ENCODE results near the gene RAE1.
"Not testable (repeated sequence)": the region's sequence is repeated elsewhere in the genome, so short reads cannot be mapped to it uniquely, and the experiment has no call there.

The RAE1 gene

DNA sequence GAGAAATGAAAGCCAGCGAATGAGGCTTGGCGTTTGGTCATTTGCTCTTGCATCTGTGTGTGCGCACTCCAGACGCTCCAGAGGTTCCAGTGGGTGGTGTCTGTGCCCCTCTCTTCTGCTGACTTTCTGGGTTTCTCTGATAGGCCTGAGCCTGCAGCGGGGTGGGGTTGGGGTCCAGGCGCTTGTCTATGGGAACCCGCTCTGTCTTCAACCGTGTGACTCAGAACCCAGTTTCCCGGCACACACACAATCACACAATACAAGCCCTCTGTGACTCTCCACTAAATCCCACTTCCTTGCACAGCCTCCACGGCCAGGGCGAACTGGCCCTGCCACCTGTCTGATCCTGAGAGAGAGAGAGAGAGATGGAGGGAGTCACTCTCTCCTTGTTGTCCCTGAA lies 64.7 kb downstream of the RAE1 start:
- no peak for DNase-seq (ENCODE audit: low spot score)

- DNase-seq (ENCODE audit: low spot score) = no peak
Observed at GRCh38 chr20:57416296-57417022, 65.4 kb downstream of the RAE1 start.

- DNase-seq (ENCODE audit: low spot score) = no peak
Observed at GRCh38 chr20:57417051-57417689, 66.1 kb downstream of the RAE1 start.

DNA sequence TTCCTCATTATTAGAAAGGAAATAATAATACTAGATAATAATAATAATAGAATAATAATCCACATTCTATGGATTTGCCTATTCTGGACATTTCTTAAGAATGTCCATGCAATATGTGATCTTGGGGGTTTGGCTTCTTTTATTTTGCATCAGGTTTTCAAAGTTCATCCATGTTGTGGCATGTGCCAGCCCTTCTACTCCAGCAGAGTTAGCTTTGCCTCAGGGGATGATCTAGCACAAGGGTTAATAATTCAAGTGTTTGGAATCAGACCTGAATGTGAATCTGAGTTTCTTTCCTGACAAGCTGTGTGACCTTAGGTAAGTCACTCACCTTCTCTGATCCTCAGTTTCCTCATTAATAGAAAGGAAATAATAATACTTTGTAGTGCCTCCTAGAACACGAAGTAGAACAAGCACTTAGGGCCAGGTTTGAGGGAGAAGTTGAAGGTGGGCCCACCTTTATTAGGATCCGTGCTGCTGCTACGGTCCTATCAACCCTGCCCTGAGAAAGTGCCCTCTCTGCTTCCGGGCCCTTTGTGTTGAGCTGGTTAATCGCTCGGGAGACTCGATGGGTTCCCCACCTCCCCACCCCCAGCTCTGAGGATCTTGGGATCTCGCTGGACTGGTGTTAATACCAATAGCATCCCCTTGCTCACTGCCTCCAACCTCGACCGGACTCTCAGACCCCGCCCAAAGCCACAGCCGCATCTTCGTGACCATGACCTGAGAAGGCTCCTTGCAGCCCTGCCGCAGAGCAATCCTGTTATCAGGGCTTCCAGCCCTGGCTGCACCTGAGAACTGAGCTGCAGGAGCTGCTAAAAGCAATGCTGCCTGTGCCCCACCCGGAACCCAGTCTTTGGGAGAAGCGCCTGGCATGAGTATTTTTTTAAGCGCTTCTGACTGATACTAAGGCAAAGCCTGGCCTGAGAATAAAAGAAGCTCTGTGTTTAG lies 67.0 kb downstream of the RAE1 start:
- no peak for DNase-seq (ENCODE audit: low spot score)

DNA sequence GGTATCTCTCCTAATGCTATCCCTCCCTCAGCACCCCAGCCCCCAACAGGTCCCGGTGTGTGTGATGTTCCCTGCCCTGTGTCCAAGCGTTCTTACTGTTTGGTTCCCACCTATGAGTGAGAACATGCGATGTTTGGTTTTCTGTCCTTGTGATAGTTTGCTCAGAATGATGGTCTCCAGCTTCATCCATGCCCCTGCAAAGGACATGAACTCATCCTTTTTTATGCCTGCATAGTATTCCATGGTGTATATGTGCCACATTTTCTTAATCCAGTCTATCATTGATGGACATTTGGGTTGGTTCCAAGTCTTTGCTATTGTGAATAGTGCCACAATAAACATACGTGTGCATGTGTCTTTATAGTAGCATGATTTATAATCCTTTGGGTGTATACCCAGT lies 68.4 kb downstream of the RAE1 start:
- not testable (repeated sequence) for DNase-seq (ENCODE audit: low spot score)

DNA sequence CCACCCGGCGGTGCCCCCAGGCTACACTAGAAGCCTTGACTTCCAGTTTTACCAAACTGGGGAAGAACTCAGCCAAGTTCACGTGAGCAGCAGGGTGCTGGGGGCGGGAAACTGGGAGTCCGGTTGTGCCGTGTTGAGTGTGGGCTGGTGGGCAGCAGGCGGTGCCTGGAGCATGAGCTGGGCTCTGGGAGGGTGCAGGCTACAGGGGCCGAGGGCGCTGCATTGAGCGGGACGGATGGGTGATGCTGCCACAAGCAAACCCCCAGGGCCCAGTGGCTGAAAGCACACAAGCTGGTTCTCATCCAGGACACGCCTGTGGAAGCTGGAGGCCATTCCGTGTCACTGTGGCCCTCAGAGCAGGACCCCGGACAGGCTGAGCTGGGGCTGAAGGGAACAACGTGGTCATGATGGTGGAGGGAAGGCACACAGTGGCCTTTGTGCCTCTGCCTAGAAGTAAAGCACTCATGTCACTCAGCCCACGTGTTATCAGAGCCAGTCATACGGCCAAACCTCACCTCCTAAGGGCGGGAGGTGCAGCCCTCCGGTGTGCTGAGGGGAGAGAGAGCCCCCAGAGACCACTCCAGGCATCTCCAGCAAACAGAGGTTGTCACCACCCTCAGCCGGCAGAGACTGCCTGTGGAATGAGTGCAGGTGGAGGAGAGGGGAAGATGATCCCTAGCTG lies 69.7 kb downstream of the RAE1 start:
- DNase-seq (ENCODE audit: low spot score) = no peak

GRCh38 chr20:57421253-57422220 lies 70.5 kb downstream of the RAE1 start:
- DNase-seq (ENCODE audit: low spot score) = no peak

DNA sequence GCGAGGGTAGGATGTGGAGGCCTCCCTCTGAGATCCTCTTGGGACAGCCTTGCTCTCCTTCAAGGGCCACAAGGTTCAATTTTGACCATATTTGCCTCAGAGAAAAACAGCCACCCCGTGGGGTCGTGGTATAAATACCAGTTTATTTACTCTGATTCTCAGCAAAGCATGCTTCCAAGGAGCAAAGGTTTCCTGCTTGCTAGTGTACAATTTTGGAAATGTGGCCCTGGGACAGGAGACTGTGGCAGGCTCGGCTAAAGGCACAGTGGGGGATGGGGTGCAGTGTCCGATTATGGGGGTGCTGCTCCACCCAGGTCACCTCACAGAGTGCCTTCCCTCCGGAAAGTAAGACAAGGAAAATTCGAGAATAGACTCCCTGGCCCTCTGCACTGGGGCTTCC lies 71.2 kb downstream of the RAE1 start:
- DNase-seq (ENCODE audit: low spot score) = no peak

GRCh38 chr20:57425150-57426013 lies 74.3 kb downstream of the RAE1 start:
- DNase-seq (ENCODE audit: low spot score) = no peak

DNA sequence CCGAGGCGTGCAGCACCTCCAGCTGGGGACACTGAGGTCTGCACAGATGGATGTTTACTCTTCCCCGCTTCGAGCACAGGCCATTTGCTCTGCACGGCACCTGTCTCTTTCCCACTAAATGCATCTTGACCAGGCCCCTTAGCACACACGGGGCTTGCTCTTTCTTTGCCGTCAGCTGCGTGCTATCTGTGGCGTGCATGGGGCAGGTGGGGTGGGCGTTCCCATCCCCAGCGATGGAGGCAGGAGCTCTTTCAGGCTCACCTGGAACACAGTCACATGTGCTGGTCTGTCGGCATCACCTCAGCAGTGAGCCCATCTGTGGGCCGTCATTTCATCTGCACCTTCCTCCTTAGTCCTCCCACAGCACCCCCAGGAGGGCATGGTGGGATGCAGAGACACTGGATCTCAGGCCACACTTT lies 75.2 kb downstream of the RAE1 start:
- DNase-seq (ENCODE audit: low spot score) = no peak

- DNase-seq (ENCODE audit: low spot score) = no peak
Observed at GRCh38 chr20:57426831-57427230, 75.8 kb downstream of the RAE1 start.

GRCh38 chr20:57428324-57429158 lies 77.5 kb downstream of the RAE1 start:
- DNase-seq (ENCODE audit: low spot score) = no peak

Measured in activated CD4-positive, alpha-beta T cell treated with anti-CD3 and anti-CD28 coated beads, Interleukin-2, Interleukin-4, amounts not matched to agents 100 ng/mL and 50 ng/mL, durations not matched to agents 16 hours and 8 hours (primary cell).